Amniotic stem cell (primary cell): ENCODE data around the gene NTRK1.
A peak's percentile ranks its signal among the peaks of the same experiment; 100 is the strongest.

ENCODE experiments used
- DNase-seq: peaks from one replicate; lab custom pipeline; 2025; lab: John Stamatoyannopoulos, UW

The NTRK1 gene

DNA sequence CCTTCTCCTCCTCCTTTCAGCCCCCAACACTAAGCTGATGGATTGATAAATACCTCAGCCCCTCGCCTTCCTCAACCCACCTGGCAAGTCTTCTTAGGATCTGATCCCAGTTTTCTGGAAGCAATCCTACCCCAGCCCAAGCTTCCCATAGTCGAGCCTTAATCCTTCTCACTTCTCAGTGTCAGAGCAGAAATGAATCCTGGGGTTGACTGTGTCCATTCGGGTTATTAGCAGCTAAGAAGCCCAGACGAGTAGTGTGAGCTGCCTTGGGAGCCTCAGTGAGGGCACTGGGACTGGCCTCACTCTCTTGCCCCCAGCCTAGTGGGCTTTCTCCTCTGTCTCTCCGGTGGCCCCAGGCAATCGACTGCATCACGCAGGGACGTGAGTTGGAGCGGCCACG lies 20.4 kb downstream of the NTRK1 start:
- no peak for DNase-seq

DNA sequence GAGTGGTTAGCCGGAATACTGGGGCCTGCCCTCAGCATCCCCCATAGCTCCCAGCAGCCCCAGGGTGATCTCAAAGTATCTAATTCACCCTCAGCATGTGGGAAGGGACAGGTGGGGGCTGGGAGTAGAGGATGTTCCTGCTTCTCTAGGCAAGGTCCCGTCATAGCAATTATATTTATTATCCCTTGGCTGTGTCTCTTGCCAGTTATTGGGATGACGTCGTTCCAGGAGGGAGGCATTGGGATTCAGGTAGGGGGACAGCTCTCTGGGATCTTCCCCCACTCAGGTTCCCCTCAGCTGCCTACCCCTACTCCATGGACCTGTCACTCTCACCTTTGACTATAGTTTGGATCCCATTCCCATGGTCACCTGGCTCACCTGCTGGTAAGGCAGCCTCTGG lies 21.0 kb downstream of the NTRK1 start:
- no peak for DNase-seq

DNA sequence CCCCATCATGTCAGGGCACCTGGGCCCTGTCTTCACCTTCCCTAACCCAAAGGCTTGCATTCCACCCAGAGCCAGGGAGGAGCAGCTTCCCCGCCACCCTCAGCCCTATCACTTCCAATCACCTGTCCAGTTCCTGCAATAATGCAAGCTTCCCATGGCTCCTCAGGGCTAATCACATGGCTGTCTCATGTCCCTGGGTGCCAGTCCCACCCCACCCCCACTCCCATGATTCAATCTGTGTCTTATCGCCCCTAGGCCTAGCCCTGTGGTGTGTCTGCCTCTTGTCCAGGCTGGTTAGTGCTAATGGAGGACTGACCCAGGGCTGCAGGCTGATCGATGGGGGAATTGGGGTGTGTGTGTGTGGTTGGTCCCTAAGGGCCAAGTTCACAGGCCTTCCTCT lies 21.9 kb downstream of the NTRK1 start:
- DNase-seq: no peak

DNA sequence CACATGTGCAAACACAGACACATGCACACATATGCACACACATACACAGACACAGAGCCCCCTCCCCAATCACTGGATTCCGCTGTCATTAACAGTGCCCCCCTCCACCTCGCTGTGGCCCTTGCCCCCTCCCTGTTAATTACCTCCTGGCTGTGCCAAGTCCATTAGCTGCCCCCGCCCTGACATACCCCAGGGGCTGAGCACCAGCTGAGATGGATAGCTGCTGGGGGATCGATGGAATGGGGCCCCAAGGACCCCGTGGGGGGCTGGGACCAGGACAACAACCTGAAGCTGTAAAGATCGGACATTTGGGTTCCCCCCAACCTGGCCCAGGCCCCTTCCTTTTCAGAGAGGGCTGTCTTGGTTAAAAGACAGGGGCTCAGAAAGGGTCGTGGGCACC lies 23.3 kb downstream of the NTRK1 start:
- no peak for DNase-seq

DNA sequence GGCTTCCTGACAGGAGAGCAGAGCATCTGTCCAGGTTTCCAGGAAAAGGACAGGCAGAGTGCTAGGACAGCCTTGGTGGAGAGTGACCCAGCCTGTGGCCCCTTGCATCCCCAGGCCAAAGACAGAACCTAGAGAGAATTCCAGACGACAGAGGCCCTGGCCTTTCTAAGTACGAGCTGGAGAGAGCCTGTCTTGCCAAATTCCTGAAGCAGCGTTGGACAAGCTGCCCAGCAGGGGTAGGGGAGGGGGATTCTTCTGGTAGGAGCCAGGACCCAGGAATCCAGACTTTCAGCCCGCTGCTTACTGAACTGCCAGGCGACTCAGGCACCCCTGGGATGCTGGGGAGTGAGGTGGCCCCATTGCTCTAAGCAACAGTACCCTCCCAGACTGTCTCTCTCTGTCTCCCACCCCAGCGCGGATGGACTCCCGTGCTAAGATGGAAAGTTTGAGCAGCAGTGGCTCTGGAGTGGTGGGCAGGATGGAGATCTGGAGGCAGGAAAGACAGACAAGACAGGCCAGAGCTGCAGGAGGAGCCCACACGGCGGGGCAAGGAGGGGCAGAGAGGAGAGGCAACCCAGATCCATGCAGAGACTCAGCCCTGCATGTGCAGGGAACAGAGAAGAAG lies 24.0 kb downstream of the NTRK1 start:
- DNase-seq: no peak

DNA sequence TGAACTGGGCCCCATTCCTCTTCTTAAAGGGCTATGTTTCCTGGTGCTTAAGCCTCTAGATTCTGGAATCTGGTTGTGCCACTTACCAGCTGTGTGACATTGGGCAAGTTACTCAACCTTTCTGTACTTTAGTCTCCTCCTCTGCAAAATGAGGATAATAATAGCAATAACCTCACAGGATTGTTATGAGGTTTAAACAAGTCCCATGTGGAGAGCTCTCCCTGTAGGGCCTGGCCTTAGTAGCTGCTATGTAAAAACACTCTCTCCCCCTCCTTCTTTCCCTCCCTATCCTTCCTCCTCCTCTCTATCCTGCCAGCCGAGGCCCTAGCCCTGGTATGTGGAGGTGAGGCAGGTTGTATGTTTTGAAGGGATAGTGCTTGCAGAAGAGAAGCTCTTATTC lies 24.6 kb downstream of the NTRK1 start:
- DNase-seq: no peak

DNA sequence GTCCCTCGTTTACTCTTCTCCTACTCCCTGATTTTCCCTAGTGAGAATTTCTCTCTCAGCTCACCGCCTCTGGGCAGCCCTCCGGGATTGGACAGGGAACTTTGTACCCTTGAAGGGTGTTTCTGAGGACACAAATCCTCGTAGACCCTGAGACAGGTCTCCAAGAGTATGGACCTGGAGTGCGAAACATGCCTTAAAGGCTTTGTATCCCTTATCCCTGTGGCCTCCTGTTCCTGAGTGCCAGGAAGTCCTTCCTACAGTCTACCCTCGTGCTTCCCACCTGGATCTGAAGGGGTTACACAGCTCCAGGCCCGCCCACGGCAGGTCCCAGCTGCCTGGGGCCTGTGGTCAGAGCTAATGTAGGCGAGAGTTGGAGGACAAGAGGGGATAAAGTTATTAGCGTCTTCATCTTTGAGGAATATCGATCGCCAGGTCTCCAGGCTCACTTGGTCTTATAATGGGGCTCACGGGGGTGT lies 25.3 kb downstream of the NTRK1 start:
- DNase-seq: no peak

DNA sequence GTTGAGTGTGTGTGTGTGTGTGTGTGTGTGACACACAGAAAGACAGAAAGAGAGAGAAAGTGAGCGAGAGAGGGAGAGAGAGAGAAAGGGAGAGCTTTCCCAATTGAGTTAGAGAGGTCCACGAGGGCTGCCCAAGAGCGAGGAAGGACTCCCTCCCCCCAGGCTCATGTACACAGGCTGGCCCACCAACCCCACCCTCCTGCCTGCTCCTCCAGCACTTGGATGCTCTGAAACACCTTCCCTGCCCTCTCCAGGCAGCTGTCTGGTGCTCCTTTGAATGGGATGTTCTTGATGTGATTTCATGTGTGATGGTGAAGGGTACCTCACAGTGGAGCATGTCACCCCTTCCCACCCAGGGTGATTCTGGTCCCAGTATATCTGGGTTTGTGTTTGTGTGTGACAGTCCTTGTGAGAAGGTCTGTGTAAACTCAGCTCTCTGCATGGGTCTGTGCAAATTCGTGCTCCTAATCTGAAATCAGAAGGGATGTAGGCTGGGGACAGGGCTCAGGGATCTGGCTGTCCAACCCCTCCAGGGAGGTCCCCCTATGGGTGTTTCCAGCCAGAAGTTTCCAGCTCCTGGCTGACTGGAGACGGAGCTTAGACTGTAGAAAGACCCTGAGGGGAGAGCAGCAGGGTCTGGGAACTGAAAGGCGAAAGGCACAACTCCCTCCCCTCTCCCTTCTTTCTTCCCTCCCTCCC lies 26.1 kb downstream of the NTRK1 start:
- DNase-seq: no peak

DNA sequence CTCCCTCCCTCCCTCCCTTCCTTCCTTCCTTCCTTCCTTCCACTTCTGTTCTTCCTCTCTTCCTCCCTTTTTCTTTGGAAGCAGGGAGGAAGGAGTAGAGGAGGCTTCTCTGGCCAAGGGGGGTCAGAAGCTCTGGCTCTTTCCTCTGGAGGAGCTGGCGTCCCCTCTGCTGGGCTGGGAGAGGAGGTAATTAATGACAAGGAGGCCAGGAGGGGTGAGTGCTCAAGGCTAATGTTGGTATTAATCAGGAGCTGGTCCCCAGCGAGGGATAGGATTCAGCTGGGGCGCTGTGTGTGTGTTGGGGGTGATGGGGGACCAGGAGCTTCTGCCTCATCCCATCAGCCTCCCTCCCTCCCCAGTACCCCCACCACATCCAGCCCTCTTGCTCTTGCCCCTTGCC lies 26.7 kb downstream of the NTRK1 start:
- no peak for DNase-seq

DNA sequence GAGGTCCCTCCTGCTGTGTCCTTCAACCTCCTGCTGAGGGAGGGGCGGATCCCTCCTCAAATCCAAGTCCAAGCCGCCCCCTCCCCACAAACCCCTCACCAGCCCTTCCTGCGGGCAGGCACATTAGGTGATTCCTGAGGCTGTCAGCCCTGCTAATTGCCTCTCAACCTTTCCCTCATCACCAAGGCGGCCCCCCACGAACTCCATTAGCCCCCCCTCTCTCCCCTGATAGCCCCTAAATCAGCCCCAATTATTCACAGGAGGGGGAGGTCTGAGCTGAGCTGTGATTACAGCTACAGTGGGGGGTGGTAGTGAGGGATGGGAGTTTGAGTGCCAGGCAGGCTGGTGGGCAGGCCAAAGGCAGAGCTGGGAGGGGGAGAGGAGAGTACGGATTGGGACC lies 27.1 kb downstream of the NTRK1 start:
- DNase-seq: no peak

DNA sequence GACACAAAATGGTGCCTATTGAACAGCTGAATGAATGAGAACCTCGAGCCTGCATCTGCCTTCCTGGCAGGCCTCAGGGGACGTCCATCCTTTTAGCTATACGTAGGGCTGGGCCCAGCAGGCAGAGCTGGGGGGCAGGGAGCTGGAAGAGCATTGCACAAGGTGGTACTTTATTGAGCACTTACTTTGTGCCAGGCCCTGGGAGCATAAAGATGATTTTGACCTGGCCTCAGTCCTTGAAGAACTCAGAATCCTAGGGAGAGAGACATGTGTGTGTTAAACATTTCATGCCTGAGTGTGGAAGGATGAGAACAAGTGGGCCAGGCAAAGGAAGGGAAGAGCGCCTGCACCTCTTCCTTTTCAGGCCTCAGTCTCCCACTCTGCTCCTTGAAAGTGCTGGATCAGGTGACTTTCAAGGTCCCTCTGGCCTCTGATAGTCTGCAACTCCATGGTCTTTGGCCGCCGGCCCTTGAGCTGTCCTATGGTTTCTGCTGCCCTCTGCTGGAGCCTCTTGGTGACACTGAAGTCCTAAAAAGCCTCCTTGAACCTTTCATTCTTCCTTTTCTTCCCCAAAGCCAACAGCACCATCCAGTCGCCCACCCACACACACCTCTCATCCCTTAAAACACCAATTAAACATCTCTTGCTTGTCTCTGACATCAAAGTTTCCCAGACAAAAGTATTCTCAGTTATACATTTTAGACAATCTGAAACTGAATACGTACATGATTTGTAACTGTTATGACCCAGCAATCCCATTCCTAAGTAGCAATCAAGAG lies 29.3 kb downstream of the NTRK1 start:
- DNase-seq: peak; percentile 71

DNA sequence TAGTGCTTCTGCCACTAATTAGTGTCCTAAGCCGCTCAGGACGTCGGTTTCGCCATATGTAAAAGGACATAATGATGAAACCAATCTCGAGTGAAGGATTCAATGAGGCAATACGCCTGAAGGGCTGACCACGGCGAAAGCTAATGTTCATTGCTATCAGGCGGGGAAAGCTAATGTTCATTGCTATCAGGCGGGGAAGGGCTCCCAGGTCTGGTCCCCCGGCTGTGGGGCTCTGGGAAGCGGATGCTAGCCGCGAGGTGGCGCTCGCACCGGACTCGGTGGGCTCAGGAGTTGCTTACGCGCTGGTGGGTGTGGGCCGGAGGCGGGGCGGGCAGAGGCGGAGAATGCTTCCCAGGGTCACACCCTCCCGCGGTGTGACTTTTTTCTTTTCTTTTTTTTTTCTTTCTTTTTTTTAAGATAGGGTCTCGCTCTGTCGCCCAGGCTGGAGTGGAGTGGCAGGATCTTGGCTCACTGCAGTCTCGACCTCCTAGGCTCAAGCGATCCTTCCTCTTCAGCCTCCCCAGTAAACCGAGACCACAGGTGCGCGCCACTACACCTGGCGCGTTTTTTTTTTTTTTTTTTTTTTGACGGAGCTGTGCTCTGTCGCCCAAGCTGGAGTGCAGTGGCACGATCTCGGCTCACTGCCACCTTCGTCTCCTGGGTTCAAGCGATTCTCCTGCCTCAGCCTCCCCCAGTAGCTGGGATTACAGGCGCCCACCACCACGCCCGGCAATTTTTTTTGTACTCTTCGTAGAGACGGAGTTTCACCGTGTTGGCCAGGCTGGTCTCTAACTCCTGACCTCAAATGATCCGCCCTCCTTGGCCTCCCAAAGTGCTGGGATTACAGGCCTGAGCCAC lies 31.8 kb downstream of the NTRK1 start:
- peak; percentile 78 for DNase-seq

DNA sequence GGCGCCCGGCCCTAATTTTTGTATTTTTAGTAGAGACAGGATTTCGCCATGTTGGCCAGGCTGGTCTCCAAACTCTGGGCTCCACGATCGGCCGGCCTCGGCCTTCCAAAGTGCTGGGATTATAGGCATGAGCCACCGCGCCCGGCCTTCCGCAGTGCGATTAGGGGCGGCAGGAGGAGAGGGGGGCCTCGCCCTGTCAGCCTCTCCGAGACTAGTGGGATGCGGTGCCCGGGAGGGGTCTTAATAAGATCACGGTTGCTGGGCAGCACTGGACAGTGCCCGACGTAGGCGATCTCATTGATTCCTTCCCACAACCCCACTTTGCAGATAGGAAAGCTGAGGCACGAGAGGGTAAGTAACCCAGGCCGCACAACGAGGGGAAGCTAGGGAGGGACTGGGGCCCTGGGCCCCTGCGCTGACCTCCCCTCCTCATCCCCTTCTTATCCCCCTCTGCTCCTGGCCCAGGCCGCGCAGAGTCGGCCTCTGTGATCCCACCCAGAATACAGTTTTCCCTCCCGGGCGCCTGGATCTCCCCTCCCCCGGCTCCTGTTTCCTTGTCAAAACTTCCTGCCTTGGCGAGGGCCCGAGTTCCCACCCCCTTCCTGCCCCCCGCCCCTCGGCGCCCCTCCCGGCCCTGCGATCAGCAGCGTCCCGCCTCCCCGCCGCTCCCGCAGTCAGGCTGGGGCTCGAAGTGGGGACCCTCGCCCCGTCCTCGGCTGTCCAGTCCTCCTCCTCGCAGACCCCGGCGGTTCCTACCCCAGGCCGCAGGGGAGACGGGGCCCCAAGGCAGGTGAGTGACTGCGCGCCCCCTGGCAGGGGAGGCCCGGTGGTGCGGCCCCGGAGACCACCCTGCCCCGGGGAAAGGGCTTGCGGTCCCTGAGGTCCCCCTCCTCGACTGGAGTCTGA lies 32.6 kb downstream of the NTRK1 start, which contains the start of gene PEAR1:
Gene PEAR1 (plus strand): TSS at position 671 of the 906 bp plus-strand sequence. CDS start 10,209 bp downstream, outside the sequence.
- no peak for DNase-seq

DNA sequence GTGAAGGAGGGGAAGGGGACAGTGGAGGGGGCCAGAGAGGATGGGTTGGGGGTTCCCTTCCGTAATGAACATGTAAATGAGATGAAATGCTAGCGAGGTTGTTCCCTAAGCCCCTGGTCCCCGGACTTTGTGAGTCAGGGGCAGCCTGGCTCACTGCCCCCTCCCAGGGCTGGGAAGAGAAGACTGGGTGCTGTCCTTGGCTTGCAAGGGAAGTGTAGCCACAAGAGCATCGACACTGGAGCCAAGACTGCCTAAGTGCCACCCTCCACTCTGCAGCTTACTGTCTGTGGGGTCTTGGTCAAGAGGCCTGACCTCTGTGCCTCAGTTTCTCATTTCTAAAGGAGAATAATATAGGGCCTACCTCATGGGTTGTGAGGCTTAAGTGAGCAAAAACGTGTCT lies 33.3 kb downstream of the NTRK1 start:
- no peak for DNase-seq

DNA sequence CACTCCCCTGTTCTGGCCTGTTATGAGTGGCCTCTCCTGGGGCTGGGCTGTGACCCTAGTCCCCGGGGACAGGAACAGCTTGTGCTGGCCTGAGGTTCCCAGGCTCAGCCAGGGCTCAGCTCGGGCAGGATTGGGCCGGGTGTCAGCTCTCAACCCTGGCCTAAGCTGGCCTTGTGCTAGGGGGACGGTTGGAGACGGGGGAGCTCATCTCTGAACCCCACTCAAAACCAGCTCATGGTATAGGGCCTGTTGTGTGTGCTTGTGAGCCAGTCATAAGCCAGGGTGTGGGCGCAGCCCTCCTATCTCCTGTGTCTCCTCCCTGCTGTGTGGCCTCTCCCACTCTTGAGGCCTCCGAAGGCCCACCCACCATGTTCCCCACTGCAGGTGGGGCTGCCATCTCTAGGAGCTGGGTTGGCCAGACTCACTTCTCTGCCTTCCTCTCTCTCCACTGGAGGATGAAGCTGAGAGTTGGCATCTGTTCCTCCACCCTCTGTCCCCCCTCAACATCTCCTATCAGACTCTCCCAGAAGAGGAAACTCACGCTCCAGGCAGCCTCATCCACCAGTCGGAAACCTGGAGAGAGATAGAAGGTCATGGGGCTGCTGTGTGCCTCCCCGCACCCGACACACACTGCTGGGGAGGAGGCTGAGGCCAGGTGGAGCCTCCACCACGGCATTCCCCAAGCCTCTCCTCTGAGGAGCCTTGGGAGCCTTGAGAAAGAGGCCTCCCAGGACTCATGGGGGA lies 34.2 kb downstream of the NTRK1 start:
- DNase-seq: no peak

DNA sequence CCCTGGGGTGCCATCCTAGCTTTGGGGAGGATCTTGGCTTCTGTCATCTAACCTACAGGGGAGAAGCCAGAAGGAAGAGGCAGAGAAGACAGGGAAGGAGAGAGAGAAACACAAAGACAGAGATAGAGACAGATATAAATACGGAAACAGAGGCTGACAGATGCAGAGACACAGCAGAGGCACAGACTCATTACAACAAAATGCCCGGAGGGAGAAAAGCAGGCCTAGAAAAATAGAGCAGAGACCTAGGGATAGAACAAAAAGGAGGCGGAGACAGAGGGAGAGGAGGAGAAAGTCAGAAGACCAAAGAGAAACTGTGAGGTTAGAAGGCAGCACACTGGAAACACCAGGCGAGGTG lies 34.8 kb downstream of the NTRK1 start:
- DNase-seq: no peak

DNA sequence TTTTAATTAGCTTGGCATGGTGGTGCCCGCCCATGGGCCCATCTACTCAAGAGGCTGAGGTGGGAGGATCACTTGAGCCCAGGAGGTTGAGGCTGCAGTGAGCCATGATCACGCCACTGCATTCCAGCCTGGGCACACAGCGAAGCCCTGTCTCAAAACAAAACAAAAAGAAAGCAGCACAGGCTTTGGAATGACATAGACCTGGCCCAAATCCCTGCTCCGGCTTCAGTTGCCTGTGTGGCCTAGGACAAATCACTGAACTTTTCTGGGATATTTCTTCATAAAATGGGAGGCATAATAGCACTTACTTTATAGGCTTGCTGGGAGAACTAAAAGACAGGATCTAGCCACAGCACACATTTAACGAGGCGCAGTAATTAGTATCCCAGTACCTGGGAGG lies 35.3 kb downstream of the NTRK1 start:
- DNase-seq: no peak

DNA sequence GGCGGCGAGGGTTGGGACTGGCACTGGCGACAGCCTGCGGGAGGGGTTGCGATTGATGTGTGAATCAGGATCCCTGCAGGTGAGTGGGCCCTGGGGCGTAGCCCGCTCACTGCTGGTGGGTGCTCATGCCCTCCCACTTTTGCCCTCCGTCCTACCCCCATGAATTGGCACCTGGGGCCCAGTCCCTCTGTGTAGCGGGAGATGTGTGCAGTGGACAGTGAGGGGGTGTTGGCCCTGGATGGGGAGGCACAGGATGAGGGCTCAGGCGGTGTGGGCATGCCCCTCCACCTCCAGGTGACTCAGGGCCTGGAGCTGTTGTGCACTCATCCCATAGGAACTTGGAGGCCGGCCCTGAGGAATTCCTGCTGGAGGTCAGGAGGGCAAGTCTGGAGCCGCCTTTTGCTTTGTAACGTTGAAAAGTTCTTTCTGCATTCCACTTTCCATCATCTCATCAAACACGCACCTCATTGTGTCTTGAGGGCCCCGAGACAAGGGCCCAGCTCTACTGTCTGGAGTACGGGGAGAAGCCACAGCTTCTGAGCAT lies 35.9 kb downstream of the NTRK1 start:
- DNase-seq: peak; percentile 69

DNA sequence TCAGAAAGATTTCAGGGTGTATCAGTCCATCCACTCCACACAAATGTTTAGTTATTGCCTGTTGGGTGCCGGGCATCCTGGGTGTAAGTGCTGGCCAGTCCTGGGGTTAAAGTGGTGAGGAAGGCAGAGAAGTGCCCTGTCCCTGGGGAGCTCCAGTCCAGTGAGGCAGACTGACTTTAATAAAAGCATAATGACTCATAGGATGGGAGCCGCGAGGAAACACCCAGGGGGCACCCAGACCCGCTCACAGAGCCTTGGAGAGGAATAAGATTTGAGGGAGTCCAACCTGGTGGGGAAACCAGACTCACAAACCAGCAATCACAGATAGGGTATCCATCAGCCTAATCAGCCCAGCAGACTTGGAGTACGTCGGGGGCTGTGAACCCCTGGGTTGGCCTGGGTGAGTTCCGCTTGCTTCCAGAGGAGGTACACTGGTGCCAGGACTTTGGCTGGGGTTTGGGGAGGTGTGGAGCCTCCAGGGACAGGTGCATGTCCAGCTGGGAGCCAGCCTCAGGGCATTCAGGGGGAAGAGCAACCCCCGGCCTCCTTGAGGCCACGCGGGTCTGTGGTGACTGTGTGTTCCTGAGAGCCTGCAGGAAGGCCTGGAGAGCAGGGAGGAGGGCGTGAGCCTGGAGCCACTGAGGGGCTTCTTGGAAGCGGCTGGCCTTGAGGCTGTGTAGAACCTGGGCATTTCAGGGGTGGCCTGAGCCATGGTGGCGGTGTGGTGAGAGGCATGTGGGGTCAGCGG lies 36.6 kb downstream of the NTRK1 start:
- DNase-seq: peak; percentile 71
